GM12801 (cell line): ENCODE data around the gene IRX2.

Experiments used
- CTCF ChIP-seq: IDR thresholded peaks from one replicate; pipeline ENCODE4 v1.5.1; 2011; ENCODE audit warnings: control low read depth; ENCODE audit not compliant: insufficient read length; ENCODE audit errors: extremely low read depth

IRX2 gene

GRCh38 chr5:2755681-2756171 lies 4.2 kb upstream of the IRX2 start:
- no peak for TF ChIP-seq CTCF

GRCh38 chr5:2755076-2755680 lies 3.7 kb upstream of the IRX2 start:
- TF ChIP-seq CTCF: no peak

- TF ChIP-seq CTCF: no peak
Observed at GRCh38 chr5:2754581-2755075, 3.2 kb upstream of the IRX2 start.

GRCh38 chr5:2753452-2754420 lies 2.3 kb upstream of the IRX2 start:
- no peak for TF ChIP-seq CTCF

GRCh38 chr5:2752821-2753439 lies 1.5 kb upstream of the IRX2 start:
- no peak for TF ChIP-seq CTCF

- TF ChIP-seq CTCF: no peak
Observed at GRCh38 chr5:2752059-2752820, 763 bp upstream of the IRX2 start.
